PC-9 (cell line): ENCODE data around the gene C4B. TPM values are rescaled to one million over a fixed set of nuclear protein-coding genes. Genes with fewer than 3 reads are reported as not detected.
A peak's percentile ranks its signal among the peaks of the same experiment; 100 is the strongest.
"Not testable (repeated sequence)": the region's sequence is repeated elsewhere in the genome, so short reads cannot be mapped to it uniquely, and the experiment has no call there.

Experiments used
- BruUV-seq: library from RNA; stranded (reverse); fragments of 400-500 nt; replicated peaks from 2 replicates; lab custom pipeline; 2021; lab: Mats Ljungman, UMichigan
- CTCF ChIA-PET: fragments of 300-600 bp; sonication (Branson Sonifier 250); formaldehyde crosslinking; loops from one replicate; lab custom pipeline; 2022; ENCODE audit warnings: antibody characterized with exemption; lab: Charles Lee
- POLR2A ChIA-PET: fragments of 300-600 bp; sonication (Branson Sonifier 250); formaldehyde crosslinking; loops from one replicate; lab custom pipeline; 2022; ENCODE audit warnings: antibody characterized with exemption; ENCODE audit not compliant: unreplicated experiment; lab: Charles Lee
- DNase-seq, 2 experiments: peaks; one replicate each; pipeline versions ENCODE4 v3.0.0 to v3.0.0-alpha.2; 2015 to 2022; ENCODE audit warnings: mixed read lengths in 1 of 2
- H2AFZ ChIP-seq: fragments of 200-600 bp; sonication (generic); 2 replicates; pipeline ENCODE4 v1.8.1; 2017; ENCODE audit warnings: antibody characterized with exemption
- H3F3A ChIP-seq: fragments of 200-600 bp; sonication (generic); 2 replicates; pipeline ENCODE4 v1.8.1; 2017; ENCODE audit warnings: antibody characterized with exemption, mild to moderate bottlenecking, low read depth; ENCODE audit not compliant: insufficient read depth
- H3K27ac ChIP-seq: fragments of 200-600 bp; sonication (generic); 2 replicates; pipeline ENCODE4 v1.6.1; 2016; ENCODE audit warnings: mixed run types
- H3K27me3 ChIP-seq: fragments of 200-600 bp; sonication (generic); 2 replicates; pipeline ENCODE4 v1.6.1; 2016; ENCODE audit warnings: low read depth, mixed run types; ENCODE audit not compliant: insufficient read depth
- H3K36me3 ChIP-seq: fragments of 200-600 bp; sonication (generic); 2 replicates; pipeline ENCODE4 v1.6.1; 2016; ENCODE audit warnings: low read depth, mixed run types
- H3K4me1 ChIP-seq: fragments of 200-600 bp; sonication (generic); replicated peaks from 2 replicates; pipeline ENCODE4 v1.6.1; 2016; ENCODE audit warnings: mixed run types; ENCODE audit not compliant: insufficient read depth
- H3K4me2 ChIP-seq: fragments of 200-600 bp; sonication (generic); 2 replicates; pipeline ENCODE4 v1.6.1; 2017; ENCODE audit warnings: mixed run types
- H3K4me3 ChIP-seq: fragments of 200-600 bp; sonication (generic); 2 replicates; pipeline ENCODE4 v1.6.1; 2016; ENCODE audit warnings: mixed run types
- H3K79me2 ChIP-seq: fragments of 200-600 bp; sonication (generic); 2 replicates; pipeline ENCODE4 v1.6.1; 2017; ENCODE audit warnings: low read depth, mixed run types
- H3K9me2 ChIP-seq: fragments of 200-600 bp; sonication (generic); 2 replicates; pipeline ENCODE4 v1.8.1; 2017; ENCODE audit warnings: mild to moderate bottlenecking; ENCODE audit not compliant: insufficient read depth
- H3K9me3 ChIP-seq: fragments of 200-600 bp; sonication (generic); 2 replicates; pipeline ENCODE4 v1.8.1; 2016; ENCODE audit warnings: low read depth; ENCODE audit not compliant: insufficient read depth
- H4K20me1 ChIP-seq: fragments of 200-600 bp; sonication (generic); 2 replicates; pipeline ENCODE4 v1.8.1; 2017; ENCODE audit not compliant: insufficient read depth
- EZH2 ChIP-seq: fragments of 200-600 bp; sonication (generic); IDR thresholded peaks from 2 replicates; pipeline ENCODE4 v1.8.0; 2017; ENCODE audit warnings: antibody characterized with exemption, low read depth
- intact Hi-C: fragments of 100-400 bp; cut with micrococcal nuclease; formaldehyde crosslinking; loops from one replicate; pipeline ENCODE4 v1.10.0; 2022; ENCODE audit not compliant: unreplicated experiment
- total RNA-seq: library from RNA; stranded (reverse); gene quantifications from 2 replicates; pipeline ENCODE4 v1.2.3, GENCODE V29; 2021
- TF ChIP-seq, protein P1 (sequence below): fragments of 200-600 bp; sonication (generic); conservative IDR thresholded peaks from 2 replicates; pipeline ENCODE4 v1.6.1; 2017; ENCODE audit warnings: mixed run types, antibody characterized with exemption, mild to moderate bottlenecking, moderate library complexity

Gene C4B
- total RNA-seq, 1 experiment from 2014 or later = 8.3 TPM

DNA sequence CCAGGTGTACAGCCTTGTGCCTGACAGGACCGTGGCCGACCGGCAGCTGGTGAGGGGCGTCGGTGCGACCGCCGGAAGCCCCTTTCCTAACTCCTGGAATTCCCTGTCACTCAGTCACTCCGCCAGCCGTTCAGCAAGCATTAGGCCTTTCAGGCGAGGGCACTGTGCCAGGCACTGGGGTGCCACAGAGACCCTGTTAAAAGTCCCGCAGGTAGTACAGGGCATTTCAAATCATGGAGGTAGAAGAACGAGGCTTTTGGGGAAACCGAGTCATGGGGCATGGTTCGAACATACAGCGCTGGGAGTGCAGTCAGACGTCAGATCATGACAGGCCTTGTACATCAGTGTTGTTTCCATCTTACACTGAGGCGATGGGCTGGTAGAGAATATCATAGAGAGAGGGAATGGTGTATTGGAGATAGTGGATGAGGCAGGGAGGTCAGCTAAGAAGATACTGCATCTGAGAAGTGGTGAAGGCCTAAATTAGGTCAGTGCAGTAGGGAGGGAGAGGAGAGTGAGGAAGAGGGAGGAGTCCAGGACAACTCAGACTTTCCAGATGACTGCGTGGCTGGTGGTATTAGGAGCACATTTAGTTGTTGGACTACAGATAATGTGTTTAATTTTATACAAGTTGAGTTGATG lies 41.8 kb upstream of the C4B start:
- no peaks in the 10 kb centered on the region for H3K9me3 ChIP-seq
- H3K36me3 ChIP-seq = 0 out of 2 replicates have a peak, but pooled peaks cover 4% of the 10 kb centered on the region
- no peaks in the 10 kb centered on the region for H3K27me3 ChIP-seq
- H3K4me3 ChIP-seq = peak overlapping the region; percentile 88
- ChIA-PET CTCF (interaction anchor here (0.6 kb wide), 1 partner anchor 145 kb away, joined by 4 read pairs; no protein-coding TSS in a partner anchor), POLR2A (interaction anchor here (0.8 to 1.5 kb wide), 5 partner anchors 21 to 205 kb away, joined by 3 to 8 read pairs (median 6); partner anchors contain the start of genes CFB and EHMT2)
- BruUV-seq = TSS peak; percentile 64
- peak overlapping the region; percentile 82 for H2AFZ ChIP-seq
- DNase-seq = no peak
- H3K27ac ChIP-seq = peak overlapping the region; percentile 86
- H3K4me1 ChIP-seq = peaks cover 15% of the 10 kb centered on the region
- TF ChIP-seq EZH2 = no peak
- intact Hi-C loops = loop anchor here (1.0 kb wide), 1 partner anchor 14 kb away; the partner anchor contains the start of gene SKIC2
- peak overlapping the region; percentile 92 for H3K4me2 ChIP-seq
- no peaks in the 10 kb centered on the region for H4K20me1 ChIP-seq
- peaks cover 15% of the 10 kb centered on the region for H3F3A ChIP-seq
- H3K79me2 ChIP-seq = peaks cover 44% of the 10 kb centered on the region
- no peaks in the 10 kb centered on the region for H3K9me2 ChIP-seq

- DNase-seq, H3K9me3 ChIP-seq, H3K27me3 ChIP-seq, H3K4me3 ChIP-seq, H2AFZ ChIP-seq, CTCF ChIA-PET, intact Hi-C loops, BruUV-seq, POLR2A ChIA-PET, H3K36me3 ChIP-seq, H3K4me1 ChIP-seq, H3K9me2 ChIP-seq, H3K4me2 ChIP-seq, H4K20me1 ChIP-seq, H3K27ac ChIP-seq: not testable (repeated sequence)
- peaks cover 33% of the 10 kb centered on the region for H3K79me2 ChIP-seq
- H3F3A ChIP-seq = peaks cover 15% of the 10 kb centered on the region
Measured at GRCh38 chr6:31976065-31976464, 38.5 kb upstream of the C4B start.

DNA sequence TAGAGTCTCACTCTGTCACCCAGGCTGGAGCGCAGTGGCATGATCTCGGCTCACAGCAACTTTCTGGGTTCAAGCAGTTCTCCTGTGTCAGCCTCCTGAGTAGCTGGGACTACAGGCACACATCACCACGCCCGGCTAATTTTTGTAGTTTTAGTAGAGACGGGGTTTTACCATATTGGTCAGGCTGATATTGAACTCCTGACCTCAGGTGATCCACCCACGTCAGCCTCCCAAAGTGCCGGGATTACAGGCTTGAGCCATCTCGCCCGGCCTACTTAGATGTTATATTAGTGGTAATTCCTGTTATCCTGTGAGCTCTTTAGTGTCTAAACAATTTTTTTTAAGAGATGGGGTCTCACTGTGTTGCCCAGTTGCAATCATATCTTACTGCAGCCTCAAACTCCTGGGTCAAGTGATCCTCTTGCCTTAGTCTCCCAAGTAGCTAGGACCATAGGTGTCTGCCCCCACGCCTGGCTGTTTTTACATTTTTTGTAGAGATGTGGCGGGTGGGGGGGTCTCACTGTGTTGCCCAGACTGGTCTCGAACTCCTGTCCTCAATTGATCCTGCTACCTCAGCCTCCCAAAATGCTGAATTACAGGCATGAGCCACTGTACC lies 36.7 kb upstream of the C4B start:
- ChIA-PET CTCF (no interaction called here), POLR2A (no interaction called here)
- Histone ChIP-seq H3K9me3 (no peaks in the 10 kb centered on the region), H3K27ac (no peak overlapping the region), H3K4me3 (no peak overlapping the region), H3K79me2 (peaks cover 22% of the 10 kb centered on the region), H3K27me3 (no peaks in the 10 kb centered on the region), H3F3A (peaks cover 8% of the 10 kb centered on the region; the same call in 1 of the 2 replicates), H3K4me2 (no peak overlapping the region), H3K9me2 (no peaks in the 10 kb centered on the region), H3K36me3 (no peaks in the 10 kb centered on the region), H4K20me1 (no peaks in the 10 kb centered on the region), H2AFZ (no peak overlapping the region), H3K4me1 (peaks cover 9% of the 10 kb centered on the region)
- intact Hi-C loops = no loop called here
- TF ChIP-seq, protein P1, sequence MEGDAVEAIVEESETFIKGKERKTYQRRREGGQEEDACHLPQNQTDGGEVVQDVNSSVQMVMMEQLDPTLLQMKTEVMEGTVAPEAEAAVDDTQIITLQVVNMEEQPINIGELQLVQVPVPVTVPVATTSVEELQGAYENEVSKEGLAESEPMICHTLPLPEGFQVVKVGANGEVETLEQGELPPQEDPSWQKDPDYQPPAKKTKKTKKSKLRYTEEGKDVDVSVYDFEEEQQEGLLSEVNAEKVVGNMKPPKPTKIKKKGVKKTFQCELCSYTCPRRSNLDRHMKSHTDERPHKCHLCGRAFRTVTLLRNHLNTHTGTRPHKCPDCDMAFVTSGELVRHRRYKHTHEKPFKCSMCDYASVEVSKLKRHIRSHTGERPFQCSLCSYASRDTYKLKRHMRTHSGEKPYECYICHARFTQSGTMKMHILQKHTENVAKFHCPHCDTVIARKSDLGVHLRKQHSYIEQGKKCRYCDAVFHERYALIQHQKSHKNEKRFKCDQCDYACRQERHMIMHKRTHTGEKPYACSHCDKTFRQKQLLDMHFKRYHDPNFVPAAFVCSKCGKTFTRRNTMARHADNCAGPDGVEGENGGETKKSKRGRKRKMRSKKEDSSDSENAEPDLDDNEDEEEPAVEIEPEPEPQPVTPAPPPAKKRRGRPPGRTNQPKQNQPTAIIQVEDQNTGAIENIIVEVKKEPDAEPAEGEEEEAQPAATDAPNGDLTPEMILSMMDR = no peak
- TF ChIP-seq EZH2 = no peak
- no TSS peak for BruUV-seq
- DNase-seq = no peak

- POLR2A ChIA-PET = no interaction called here
- Histone ChIP-seq H4K20me1 (no peaks in the 10 kb centered on the region), H2AFZ (no peak overlapping the region), H3K27me3 (no peaks in the 10 kb centered on the region), H3K4me2 (no peak overlapping the region), H3K4me3 (no peak overlapping the region), H3K36me3 (no peaks in the 10 kb centered on the region), H3K9me3 (no peaks in the 10 kb centered on the region), H3K27ac (no peak overlapping the region), H3K79me2 (peaks cover 13% of the 10 kb centered on the region), H3K4me1 (0 out of 2 replicates have a peak, but pooled peaks cover under 1% of the 10 kb centered on the region), H3K9me2 (no peaks in the 10 kb centered on the region), H3F3A (no peaks in the 10 kb centered on the region; the same call in 1 of the 2 replicates)
- CTCF ChIA-PET = no interaction called here
- no peak for TF ChIP-seq EZH2
- TF ChIP-seq, protein P1 = no peak
- no TSS peak for BruUV-seq
- DNase-seq = no peak
- intact Hi-C loops = no loop called here
Measured at GRCh38 chr6:31978831-31979230, 35.8 kb upstream of the C4B start.
